ENCODE measurements around the gene CASR. TPM values are rescaled to one million over a fixed set of nuclear protein-coding genes. Genes with fewer than 3 reads are reported as not detected.

Gene CASR
- total and polyA plus RNA-seq, 2 donors: 0.25 to 0.74 TPM

DNA sequence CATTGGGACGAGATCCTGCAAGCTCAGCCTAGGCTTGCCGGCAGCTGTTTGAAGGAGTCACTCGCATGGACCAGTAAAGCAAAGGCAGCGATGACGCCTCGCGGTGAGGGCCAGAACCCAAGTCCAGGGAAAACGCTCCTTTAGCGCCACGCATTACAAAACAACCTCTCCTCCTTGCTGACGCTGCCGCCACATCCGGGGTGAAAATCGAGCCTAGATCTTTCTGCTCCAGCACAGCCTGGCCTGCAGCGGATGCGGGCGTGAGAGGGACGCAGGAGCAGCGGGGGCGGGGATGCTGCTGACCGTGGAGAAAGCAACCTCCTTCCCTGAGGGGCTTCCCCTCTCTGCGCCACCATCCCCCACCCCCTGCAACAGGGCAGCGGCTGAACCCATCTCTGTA, 46.7 kb downstream of the CASR start:
- Histone ChIP-seq H3K4me1 (ENCODE audit: insufficient read depth) (no peaks in the 10 kb centered on the region), H3K4me3 (ENCODE audit: low read depth, low read length) (no peak overlapping the region), H3K27ac (ENCODE audit: low read depth) (no peak overlapping the region), H3K36me3 (ENCODE audit: insufficient read depth) (no peaks in the 10 kb centered on the region)
- WGBS: 82% methylated on average over 23 of the region's 23 CpGs
- no peak for DNase-seq (ENCODE audit: extremely low spot score)

DNA sequence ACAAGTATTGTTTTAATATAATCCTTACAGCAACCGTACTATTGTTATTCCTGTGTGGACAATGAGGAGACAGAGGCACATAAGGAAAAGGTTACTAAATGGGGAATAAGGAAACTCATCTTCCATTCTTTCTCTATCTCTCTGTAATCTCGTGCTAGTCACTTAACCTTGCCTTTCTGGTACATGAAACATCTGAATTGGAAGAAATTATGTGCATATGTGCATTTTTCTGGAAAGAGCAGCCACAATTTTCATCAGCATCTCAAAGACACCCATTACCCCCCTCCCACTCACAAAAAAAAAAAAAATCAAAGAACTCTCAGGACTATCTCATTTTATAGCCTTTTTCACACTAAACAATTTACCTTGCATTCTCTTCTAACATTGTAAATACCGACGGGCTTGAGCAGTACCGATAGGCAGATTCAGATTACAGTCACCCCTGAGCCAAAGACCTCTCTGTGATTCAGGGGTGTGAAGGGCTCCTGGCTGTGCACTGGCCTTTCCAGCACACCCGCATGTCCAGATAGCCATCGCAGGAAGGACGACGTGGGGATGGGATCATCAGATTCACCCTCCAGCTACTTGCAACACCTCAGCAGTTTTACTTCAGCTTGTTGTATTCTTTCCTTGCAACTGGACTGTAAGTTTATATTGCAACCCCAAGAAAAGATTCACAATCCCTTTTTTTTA, 48.1 kb downstream of the CASR start:
- no peak overlapping the region for H3K4me3 ChIP-seq (ENCODE audit: low read depth, low read length)
- DNase-seq (ENCODE audit: extremely low spot score): no peak
- 27% methylated on average over 9 of the region's 9 CpGs for WGBS
- H3K36me3 ChIP-seq (ENCODE audit: insufficient read depth): no peaks in the 10 kb centered on the region
- H3K4me1 ChIP-seq (ENCODE audit: insufficient read depth): no peaks in the 10 kb centered on the region
- no peak overlapping the region for H3K27ac ChIP-seq (ENCODE audit: low read depth)

DNA sequence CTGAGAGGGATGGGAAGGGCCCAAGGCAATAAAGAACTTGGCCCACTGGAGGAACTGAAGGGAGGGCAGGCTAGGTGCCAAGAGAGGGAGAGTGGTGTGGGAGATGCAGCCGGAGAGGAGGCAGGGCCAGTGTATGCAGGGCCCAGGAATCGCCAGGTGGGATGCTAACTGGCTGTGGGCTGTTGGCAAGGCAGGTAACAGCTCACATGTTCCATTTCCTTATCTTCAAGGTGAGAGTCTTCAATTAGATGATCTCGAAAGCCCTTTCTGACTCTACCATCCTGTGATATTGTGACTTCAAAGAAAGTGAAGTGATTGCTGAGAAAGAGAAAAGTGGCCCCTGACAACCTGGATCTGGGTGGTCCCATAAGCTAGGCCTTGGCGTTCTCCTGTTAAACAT, 49.0 kb downstream of the CASR start:
- H3K27ac ChIP-seq (ENCODE audit: low read depth): no peak overlapping the region
- no peaks in the 10 kb centered on the region for H3K36me3 ChIP-seq (ENCODE audit: insufficient read depth)
- 69% methylated on average over 4 of the region's 4 CpGs for WGBS
- no peaks in the 10 kb centered on the region for H3K4me1 ChIP-seq (ENCODE audit: insufficient read depth)
- no peak overlapping the region for H3K4me3 ChIP-seq (ENCODE audit: low read depth, low read length)
- DNase-seq (ENCODE audit: extremely low spot score): no peak

DNA sequence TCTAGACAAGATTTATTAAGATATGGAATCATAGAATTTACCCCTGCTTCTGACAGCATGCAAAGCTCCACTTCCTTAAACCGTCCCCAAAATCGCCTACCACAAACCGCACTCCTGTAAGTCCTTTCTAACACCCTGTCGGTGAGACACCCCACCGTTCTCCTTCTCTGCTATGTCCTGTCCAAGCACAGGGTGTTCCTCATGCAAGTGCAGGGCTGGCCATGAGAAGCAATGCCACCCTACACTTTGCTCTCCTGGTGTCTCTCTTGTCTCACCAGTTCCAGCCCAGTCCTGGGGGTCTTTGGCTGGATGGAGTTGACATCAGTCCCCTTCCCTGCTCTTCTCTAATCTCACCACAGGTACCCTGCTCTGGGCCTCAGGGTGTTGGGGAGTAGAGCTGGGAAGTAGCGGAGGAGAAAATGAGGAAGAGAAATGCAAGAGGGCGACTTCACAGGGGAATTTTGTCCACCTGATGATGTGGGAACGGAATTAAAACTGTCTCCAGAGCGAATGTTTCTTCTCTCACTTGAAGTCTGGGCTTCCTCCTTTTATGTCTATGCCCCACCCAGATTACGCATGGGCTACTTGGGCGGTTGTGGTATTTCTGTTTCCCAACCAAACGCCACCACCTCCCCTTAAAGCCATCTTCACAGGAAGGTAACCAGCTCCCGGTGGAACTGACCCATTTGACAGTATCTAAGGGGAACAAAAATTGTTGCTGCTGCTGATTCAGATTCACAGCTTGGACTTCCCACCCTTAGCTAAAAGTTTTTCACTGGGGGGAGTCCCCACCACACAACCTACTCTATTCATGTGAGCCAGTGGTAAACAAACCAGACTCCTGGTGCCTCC, 49.9 kb downstream of the CASR start:
- Histone ChIP-seq H3K27ac (ENCODE audit: low read depth) (no peak overlapping the region), H3K4me3 (ENCODE audit: low read depth, low read length) (no peak overlapping the region), H3K36me3 (ENCODE audit: insufficient read depth) (no peaks in the 10 kb centered on the region), H3K4me1 (ENCODE audit: insufficient read depth) (no peaks in the 10 kb centered on the region)
- 80% methylated on average over 13 of the region's 13 CpGs for WGBS
- no peak for DNase-seq (ENCODE audit: extremely low spot score)

DNA sequence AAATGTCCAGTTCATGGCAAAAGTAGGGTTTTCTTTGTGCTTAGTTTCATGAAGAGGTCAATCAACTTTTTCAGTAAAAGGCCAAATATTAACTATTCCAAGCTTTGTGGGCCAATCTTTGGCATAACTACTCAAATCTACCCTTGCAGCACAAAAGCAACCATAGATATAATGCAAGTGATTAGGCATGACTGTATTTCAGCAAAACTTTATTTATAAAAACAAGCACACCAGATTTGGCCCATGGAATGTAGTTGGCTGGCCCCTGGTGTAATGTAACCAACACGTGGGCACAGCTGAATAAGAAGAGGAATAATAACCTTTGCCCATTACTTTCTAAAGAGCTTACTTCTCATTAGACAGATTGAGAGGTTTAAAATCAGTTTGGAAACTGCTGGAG, 50.6 kb downstream of the CASR start:
- no peak overlapping the region for H3K4me3 ChIP-seq (ENCODE audit: low read depth, low read length)
- WGBS: 40% methylated on average over 1 of the region's 1 CpG
- H3K27ac ChIP-seq (ENCODE audit: low read depth): no peak overlapping the region

DNA sequence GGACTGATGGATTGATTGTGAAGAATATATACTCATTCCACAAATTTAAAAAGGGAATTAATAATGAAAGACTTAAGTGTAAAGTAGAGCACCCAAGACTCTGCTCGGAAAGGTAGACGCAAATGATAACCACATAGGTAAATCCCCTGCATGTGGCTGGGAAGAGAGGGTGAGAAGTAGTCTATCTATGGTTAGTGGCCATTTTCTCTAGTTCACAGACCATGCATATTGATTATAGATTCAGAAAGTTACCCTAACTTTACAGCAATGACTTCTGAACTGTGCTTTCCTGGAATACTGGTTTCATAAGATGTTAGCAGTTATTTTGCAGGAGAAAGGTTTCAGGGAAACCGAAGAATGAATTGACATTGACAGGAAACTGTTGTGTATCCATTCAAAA, 51.7 kb downstream of the CASR start:
- no peak for DNase-seq (ENCODE audit: extremely low spot score)
- H3K36me3 ChIP-seq (ENCODE audit: insufficient read depth): no peaks in the 10 kb centered on the region
- H3K4me3 ChIP-seq (ENCODE audit: low read depth, low read length): no peak overlapping the region
- no peaks in the 10 kb centered on the region for H3K4me1 ChIP-seq (ENCODE audit: insufficient read depth)
- no peak overlapping the region for H3K27ac ChIP-seq (ENCODE audit: low read depth)
- WGBS: 91% methylated on average over 3 of the region's 3 CpGs

More for the DNA sequence above, 50.6 kb downstream of the CASR start:
- no peak for DNase-seq (ENCODE audit: extremely low spot score)
- Histone ChIP-seq H3K4me1 (ENCODE audit: insufficient read depth) (no peaks in the 10 kb centered on the region), H3K36me3 (ENCODE audit: insufficient read depth) (no peaks in the 10 kb centered on the region)

DNA sequence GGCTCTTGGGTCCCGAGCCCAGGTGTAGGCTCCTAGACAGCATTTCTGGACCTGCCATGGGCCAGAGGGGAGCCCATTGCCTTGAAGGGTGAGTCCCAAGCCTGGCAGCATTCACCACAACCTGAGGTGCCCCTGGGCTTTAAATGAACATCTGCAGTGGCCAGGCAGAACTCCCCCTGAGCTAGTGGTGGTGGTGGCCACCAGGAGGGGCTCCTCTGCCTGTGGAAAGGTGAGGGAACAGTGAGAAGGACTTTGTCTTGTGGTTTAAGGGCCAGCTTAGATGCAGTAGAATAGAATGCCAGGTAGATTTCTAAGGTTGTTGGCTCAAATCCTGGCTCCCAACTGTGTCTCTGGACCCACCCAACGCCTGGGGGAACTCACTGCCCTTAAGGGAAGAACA, 55.6 kb downstream of the CASR start:
- Histone ChIP-seq H3K4me1 (ENCODE audit: insufficient read depth) (no peaks in the 10 kb centered on the region), H3K36me3 (ENCODE audit: insufficient read depth) (no peaks in the 10 kb centered on the region), H3K27ac (ENCODE audit: low read depth) (no peak overlapping the region), H3K4me3 (ENCODE audit: low read depth, low read length) (no peak overlapping the region)
- no peak for DNase-seq (ENCODE audit: extremely low spot score)
- WGBS: 83% methylated on average over 2 of the region's 2 CpGs

DNA sequence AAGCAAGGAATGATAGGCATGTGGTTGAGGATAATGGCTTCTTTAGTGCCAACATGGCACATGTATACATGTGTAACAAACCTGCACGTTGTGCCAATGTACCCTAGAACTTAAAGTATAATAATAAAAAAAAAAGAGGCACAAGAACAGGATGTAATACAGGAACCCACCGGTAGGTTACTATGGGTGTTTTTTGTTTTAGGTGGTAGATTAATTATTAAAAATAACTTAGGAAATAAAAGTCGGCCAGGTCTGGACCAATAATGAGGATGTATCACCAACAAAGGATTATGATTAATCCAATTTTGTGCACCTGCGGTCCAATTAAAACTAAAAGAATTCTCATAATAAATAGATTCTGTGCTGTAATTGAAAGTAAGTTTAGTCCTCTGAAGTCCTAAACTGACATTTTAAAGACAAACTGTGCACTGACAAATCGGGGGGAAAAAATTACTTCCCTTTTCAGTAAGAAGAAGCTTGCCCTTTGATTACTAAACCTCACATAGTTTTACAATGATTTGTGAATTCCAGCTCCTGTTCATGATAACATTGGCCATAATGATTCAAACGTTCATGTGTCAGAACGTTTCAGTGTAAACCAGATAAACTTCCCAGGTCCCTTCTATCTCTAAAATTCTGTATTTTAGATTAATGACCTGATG, 62.2 kb downstream of the CASR start:
- 44% methylated on average over 7 of the region's 7 CpGs for WGBS
- Histone ChIP-seq H3K36me3 (ENCODE audit: insufficient read depth) (no peaks in the 10 kb centered on the region), H3K4me3 (ENCODE audit: low read depth, low read length) (peak overlapping the region; percentile 4), H3K4me1 (ENCODE audit: insufficient read depth) (no peaks in the 10 kb centered on the region), H3K27ac (ENCODE audit: low read depth) (no peak overlapping the region)
- DNase-seq (ENCODE audit: extremely low spot score): no peak

DNA sequence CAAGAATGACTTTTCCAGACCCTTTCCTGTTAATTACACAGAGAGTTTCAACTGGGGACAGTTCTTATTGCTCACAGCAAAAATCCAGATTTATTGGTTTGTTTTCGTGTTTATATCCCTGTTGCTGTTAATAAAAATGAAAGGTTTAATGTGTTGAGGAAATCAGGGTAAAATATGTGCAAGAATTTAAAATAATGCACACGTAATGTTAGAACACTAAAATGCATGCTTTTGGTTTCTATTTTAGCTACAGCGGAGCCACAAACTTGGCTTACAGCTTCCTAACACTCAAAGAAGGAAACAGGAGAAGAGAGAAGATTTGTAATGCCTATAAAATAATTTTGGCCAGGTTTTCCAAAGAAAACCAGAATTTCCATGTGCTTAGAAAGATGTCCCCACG, 62.7 kb downstream of the CASR start:
- Histone ChIP-seq H3K4me3 (ENCODE audit: low read depth, low read length) (peak overlapping the region; percentile 4), H3K4me1 (ENCODE audit: insufficient read depth) (no peaks in the 10 kb centered on the region), H3K36me3 (ENCODE audit: insufficient read depth) (no peaks in the 10 kb centered on the region), H3K27ac (ENCODE audit: low read depth) (no peak overlapping the region)
- no peak for DNase-seq (ENCODE audit: extremely low spot score)
- 46% methylated on average over 4 of the region's 4 CpGs for WGBS

DNA sequence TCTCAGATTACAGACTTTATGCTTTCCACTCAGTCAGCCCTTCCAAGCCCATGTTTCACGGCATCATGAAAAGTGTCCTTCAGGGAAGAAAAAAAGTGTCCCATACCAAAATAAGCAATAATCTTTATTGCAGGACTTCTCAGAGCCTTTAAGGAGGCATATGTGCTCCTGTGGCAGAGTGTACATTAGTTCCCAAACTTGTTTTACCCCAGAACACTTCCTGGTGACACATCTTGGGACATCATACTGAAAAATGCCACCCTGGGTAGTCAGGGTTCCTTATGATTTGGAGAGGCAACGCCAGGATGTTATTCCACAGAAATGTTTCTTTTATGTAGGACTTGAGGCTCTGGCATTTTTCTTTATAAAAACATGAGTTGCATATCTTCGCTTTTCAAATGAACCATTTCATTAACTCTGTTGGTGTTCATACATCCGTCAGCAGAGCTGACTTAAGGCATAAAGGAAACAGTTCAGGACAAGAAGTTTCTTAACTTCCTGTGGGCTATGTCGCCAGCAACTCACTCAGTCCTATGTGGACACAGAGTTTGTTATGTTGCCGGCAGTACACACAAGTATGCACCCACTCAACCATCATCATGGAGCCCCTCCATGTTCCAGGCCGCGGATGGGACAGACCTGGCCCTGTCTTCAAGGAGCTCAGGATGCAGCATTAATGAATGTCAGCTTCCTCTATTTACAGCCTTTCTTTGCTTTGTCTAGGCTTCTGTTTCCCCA, 63.8 kb downstream of the CASR start:
- H3K27ac ChIP-seq (ENCODE audit: low read depth): no peak overlapping the region
- no peak overlapping the region for H3K4me3 ChIP-seq (ENCODE audit: low read depth, low read length)
- no peak for DNase-seq (ENCODE audit: extremely low spot score)
- H3K36me3 ChIP-seq (ENCODE audit: insufficient read depth): no peaks in the 10 kb centered on the region
- WGBS: 66% methylated on average over 8 of the region's 8 CpGs
- H3K4me1 ChIP-seq (ENCODE audit: insufficient read depth): no peaks in the 10 kb centered on the region

DNA sequence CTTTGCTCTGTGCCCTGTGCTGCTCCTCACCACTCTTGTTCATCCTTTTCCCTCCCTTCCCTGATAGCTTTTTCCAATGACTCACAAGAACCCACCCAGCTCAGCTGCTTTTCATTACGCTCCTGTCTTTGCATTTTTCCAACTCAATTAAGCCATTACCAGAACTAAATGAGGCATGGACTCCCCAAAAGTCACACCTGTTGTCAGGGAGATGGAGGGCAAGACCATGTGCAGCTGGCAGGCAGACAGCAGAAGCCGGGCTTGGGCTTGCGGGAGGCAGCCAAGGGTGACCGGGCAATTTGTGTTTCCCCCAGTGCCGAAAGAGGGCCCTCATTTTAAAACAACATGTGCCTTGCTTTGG, 64.3 kb downstream of the CASR start:
- 71% methylated on average over 5 of the region's 5 CpGs for WGBS
- Histone ChIP-seq H3K4me1 (ENCODE audit: insufficient read depth) (no peaks in the 10 kb centered on the region), H3K4me3 (ENCODE audit: low read depth, low read length) (no peak overlapping the region), H3K36me3 (ENCODE audit: insufficient read depth) (no peaks in the 10 kb centered on the region), H3K27ac (ENCODE audit: low read depth) (no peak overlapping the region)
- DNase-seq (ENCODE audit: extremely low spot score): no peak

DNA sequence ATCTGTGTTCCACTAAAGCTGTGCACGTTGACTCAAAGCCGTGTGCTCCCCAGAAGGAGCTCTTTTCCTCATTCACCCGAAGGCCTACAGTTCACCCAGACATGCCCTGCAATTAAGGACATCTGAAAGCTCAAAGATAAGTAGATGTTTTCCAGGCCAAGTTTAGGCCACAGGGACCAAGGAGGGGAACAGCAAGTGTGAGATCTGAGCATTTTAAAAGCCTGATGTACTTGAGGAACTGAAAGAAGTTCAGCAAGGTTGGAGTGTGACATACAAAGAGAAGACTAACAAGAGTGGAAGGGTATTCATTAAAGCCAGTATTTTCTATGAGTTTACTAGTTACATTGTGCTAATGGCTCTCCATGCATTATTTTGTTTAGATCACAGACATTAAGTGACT, 68.0 kb downstream of the CASR start:
- H3K4me1 ChIP-seq (ENCODE audit: insufficient read depth): no peaks in the 10 kb centered on the region
- 48% methylated on average over 3 of the region's 3 CpGs for WGBS
- H3K4me3 ChIP-seq (ENCODE audit: low read depth, low read length): no peak overlapping the region
- no peaks in the 10 kb centered on the region for H3K36me3 ChIP-seq (ENCODE audit: insufficient read depth)
- no peak overlapping the region for H3K27ac ChIP-seq (ENCODE audit: low read depth)
- DNase-seq (ENCODE audit: extremely low spot score): no peak

DNA sequence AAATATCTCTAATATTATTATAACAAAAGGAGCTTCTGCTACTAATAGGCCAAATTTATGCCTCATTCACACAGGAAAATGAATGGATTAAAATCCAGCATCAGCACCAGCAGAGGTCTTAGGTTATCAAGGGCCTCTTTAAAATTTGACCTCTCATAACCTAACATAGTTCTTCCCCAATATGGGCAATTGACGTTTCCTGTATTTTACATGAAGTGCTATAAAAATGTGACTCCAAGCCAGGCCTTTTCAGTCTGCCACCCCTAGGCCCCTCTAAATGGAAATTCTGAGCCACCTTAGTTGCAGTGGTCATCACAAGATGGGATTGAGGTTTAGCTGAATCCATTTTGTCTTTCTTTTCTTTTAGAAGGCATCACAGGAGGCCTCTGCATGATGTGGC, 70.1 kb downstream of the CASR start:
- Histone ChIP-seq H3K36me3 (ENCODE audit: insufficient read depth) (no peaks in the 10 kb centered on the region), H3K4me1 (ENCODE audit: insufficient read depth) (no peaks in the 10 kb centered on the region), H3K27ac (ENCODE audit: low read depth) (no peak overlapping the region), H3K4me3 (ENCODE audit: low read depth, low read length) (no peak overlapping the region)
- 37% methylated on average over 1 of the region's 1 CpG for WGBS
- DNase-seq (ENCODE audit: extremely low spot score): no peak
